Measurements from ENCODE around the gene TVP23A.
A peak's percentile ranks its signal among the peaks of the same experiment; 100 is the strongest.

The TVP23A gene

GRCh38 chr16:10752843-10753523, 65.6 kb downstream of the TVP23A start:
- Histone ChIP-seq H3K9me3 (no peaks in the 10 kb centered on the region), H3K4me1 (no peaks in the 10 kb centered on the region), H3K27me3 (no peaks in the 10 kb centered on the region), H3K36me3 (peaks cover 6% of the 10 kb centered on the region; the same call in 1 of the 2 replicates), H3K4me3 (ENCODE audit: low read depth, low read length) (no peak overlapping the region)
- DNase-seq: no peak
- TF ChIP-seq CTCF (IDR thresholded peaks at IDR 0.05; ENCODE audit: low read depth, low read length): no peak

GRCh38 chr16:10751291-10751697, 67.3 kb downstream of the TVP23A start:
- no peak overlapping the region for H3K4me3 ChIP-seq (ENCODE audit: low read depth, low read length)
- H3K4me1 ChIP-seq: no peaks in the 10 kb centered on the region
- 0 out of 2 replicates have a peak, but pooled peaks have one; percentile 7 for TF ChIP-seq CTCF (IDR thresholded peaks at IDR 0.05; ENCODE audit: low read depth, low read length)
- no peaks in the 10 kb centered on the region for H3K27me3 ChIP-seq
- no peak for DNase-seq
- H3K9me3 ChIP-seq: no peaks in the 10 kb centered on the region
- H3K36me3 ChIP-seq: peaks cover 4% of the 10 kb centered on the region; the same call in 1 of the 2 replicates

GRCh38 chr16:10750793-10751192, 67.8 kb downstream of the TVP23A start:
- H3K4me3 ChIP-seq (ENCODE audit: low read depth, low read length): no peak overlapping the region
- DNase-seq: no peak
- H3K27me3 ChIP-seq: no peaks in the 10 kb centered on the region
- H3K36me3 ChIP-seq: peaks cover 4% of the 10 kb centered on the region; the same call in 1 of the 2 replicates
- H3K9me3 ChIP-seq: no peaks in the 10 kb centered on the region
- TF ChIP-seq CTCF (IDR thresholded peaks at IDR 0.05; ENCODE audit: low read depth, low read length): no peak
- H3K4me1 ChIP-seq: no peaks in the 10 kb centered on the region

GRCh38 chr16:10745841-10746240, 72.8 kb downstream of the TVP23A start:
- Histone ChIP-seq H3K27me3 (no peaks in the 10 kb centered on the region), H3K36me3 (no peaks in the 10 kb centered on the region; the same call in 1 of the 2 replicates), H3K4me3 (ENCODE audit: low read depth, low read length) (no peak overlapping the region), H3K4me1 (peaks cover 13% of the 10 kb centered on the region), H3K9me3 (no peaks in the 10 kb centered on the region)
- DNase-seq: no peak
- TF ChIP-seq CTCF (IDR thresholded peaks at IDR 0.05; ENCODE audit: low read depth, low read length): no peak

GRCh38 chr16:10744370-10745030, 74.1 kb downstream of the TVP23A start:
- DNase-seq: no peak
- TF ChIP-seq CTCF (IDR thresholded peaks at IDR 0.05; ENCODE audit: low read depth, low read length): no peak
- Histone ChIP-seq H3K9me3 (no peaks in the 10 kb centered on the region), H3K27me3 (no peaks in the 10 kb centered on the region), H3K36me3 (no peaks in the 10 kb centered on the region; the same call in 1 of the 2 replicates), H3K4me3 (ENCODE audit: low read depth, low read length) (peak overlapping the region; percentile 71), H3K4me1 (peaks cover 13% of the 10 kb centered on the region)
